ENCODE results near the gene MACROH2A2. TPM values are rescaled to one million over a fixed set of nuclear protein-coding genes. Genes with fewer than 3 reads are reported as not detected.

Gene MACROH2A2
- total RNA-seq, 3 donors from 2014 or later (not counting 1 experiment from before 2014, with no cell fraction given), result 0.78 to 1.4 (median 1.1) TPM

DNA sequence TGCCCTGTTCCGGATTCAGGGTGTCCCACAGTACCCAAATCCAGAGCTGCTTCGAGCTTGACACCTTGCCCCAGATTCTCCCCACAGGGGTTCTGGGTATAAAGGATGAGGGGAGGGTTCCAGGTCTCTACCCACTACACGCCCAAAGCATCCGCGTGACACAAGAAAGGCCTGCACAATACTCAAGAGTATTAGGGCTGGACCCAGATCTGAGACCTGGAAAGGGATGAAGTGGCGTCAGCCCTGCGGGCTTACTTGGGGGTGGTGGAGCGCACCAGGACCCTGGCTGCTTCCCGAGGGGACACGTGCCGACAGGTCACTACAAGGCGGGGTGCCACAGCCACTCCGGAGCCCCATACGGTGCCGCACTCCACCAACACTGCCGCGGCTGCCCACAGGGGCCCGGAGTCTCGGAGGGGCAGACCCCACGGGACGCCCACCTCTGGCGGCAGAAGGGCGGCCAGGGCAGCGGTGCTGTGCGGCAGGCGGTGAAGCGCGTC, 92.6 kb downstream of the MACROH2A2 start:
- no peaks in the 10 kb centered on the region for H3K27me3 Mint-ChIP-seq (ENCODE audit: low read depth in 2 of 2)

DNA sequence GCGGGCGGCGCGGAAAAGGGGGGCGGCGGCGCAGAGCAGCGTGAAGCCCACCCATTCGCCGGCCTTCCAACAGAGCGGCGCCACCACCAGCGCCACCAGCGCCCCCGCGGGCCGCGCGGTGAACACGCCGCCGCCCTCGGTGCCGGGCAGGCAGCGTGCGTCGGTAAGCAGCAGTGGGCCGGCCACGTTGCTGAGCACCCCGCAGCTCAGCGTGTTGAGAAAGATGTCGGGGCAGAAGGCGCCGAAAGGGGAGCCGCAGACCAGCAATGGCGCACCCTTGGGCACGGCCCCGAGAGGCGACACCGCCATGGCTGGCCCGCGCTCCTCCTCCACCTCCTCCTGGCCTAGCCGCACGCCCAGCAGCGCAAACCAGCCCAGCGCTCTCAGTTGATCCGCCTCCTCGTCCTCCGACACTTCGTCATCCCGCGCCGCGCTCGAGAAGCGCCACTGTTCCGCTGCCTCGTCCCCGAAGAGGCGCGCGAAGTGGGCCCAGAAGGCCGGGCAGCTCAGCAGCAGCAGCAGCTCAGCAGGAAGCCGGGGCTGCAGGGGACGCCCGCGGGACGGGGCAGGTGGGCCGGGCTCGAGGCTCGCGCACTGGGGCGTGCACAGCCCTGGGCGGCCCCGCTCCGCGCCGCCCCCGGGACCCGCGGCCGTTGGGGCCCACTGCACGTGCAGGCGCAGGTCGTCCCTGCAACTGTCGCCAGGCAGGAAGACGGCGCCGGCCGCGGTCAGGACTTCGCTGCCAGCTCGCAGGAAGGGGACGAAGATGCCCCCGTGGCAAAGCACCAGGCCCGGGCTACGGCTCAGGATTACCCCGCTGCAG, 93.2 kb downstream of the MACROH2A2 start:
- peak; percentile 49 for TF ChIP-seq CTCF (IDR thresholded peaks at IDR 0.05)
- Histone ChIP-seq H3K27ac (ENCODE audit: low read length) (peak overlapping the region; percentile 67), H3K27me3 (ENCODE audit: control insufficient read depth, insufficient read depth, low read length) (no peaks in the 10 kb centered on the region), H3K36me3 (ENCODE audit: control insufficient read depth, insufficient read depth, low read length) (peaks cover 13% of the 10 kb centered on the region), H3K9me3 (ENCODE audit: control insufficient read depth, insufficient read depth, low read length) (no peaks in the 10 kb centered on the region), H3K4me1 (ENCODE audit: control insufficient read depth, insufficient read depth, low read length) (peaks cover 25% of the 10 kb centered on the region), H3K4me3 (ENCODE audit: low read length) (peak overlapping the region; percentile 70)
- H3K27ac Mint-ChIP-seq, result peak overlapping the region; percentile 90
- DNase-seq, result peak; percentile 72 to 86
- under 1% methylated on average over 98 of the region's 98 CpGs for WGBS (ENCODE audit: insufficient coverage)
- H3K36me3 Mint-ChIP-seq, result no peaks in the 10 kb centered on the region
- peak overlapping the region; percentile 92 for H3K4me3 Mint-ChIP-seq
- no peaks in the 10 kb centered on the region for H3K27me3 Mint-ChIP-seq (ENCODE audit: low read depth in 2 of 2)
- peaks cover 29 to 39% of the 10 kb centered on the region in 2 donors for H3K4me1 Mint-ChIP-seq
- intact Hi-C loops (cut with micrococcal nuclease), result loop anchor here (1.0 to 2.0 kb wide), 2 partner anchors 17 to 24 kb away; partner anchors contain the start of gene SAR1A
- no peaks in the 10 kb centered on the region for H3K9me3 Mint-ChIP-seq
- ATAC-seq, result peak; percentile 58 to 75 (median 66)

More for the DNA sequence above, 92.6 kb downstream of the MACROH2A2 start:
- Histone ChIP-seq H3K36me3 (ENCODE audit: control insufficient read depth, insufficient read depth, low read length) (peaks cover 6% of the 10 kb centered on the region), H3K9me3 (ENCODE audit: control insufficient read depth, insufficient read depth, low read length) (no peaks in the 10 kb centered on the region), H3K4me3 (ENCODE audit: low read length) (peak overlapping the region; percentile 46), H3K4me1 (ENCODE audit: control insufficient read depth, insufficient read depth, low read length) (peaks cover 25% of the 10 kb centered on the region), H3K27ac (ENCODE audit: low read length) (peak overlapping the region; percentile 77), H3K27me3 (ENCODE audit: control insufficient read depth, insufficient read depth, low read length) (no peaks in the 10 kb centered on the region)
- Mint-ChIP-seq H3K27ac (peak overlapping the region; percentile 90), H3K4me3 (peak overlapping the region; percentile 92), H3K36me3 (no peaks in the 10 kb centered on the region), H3K9me3 (no peaks in the 10 kb centered on the region), H3K4me1 (peaks cover 26 to 39% of the 10 kb centered on the region in 2 donors)
- DNase-seq, result no peak
- intact Hi-C loops (cut with micrococcal nuclease), result no loop called here
- ATAC-seq, result no peak
- 9% methylated on average over 27 of the region's 28 CpGs for WGBS (ENCODE audit: insufficient coverage)
- no peak for TF ChIP-seq CTCF (IDR thresholded peaks at IDR 0.05)

- DNase-seq (peak; percentile 88 to 97), ATAC-seq (peak; percentile 83 to 94 (median 84))
- Histone ChIP-seq H3K4me1 (ENCODE audit: control insufficient read depth, insufficient read depth, low read length) (peaks cover 25% of the 10 kb centered on the region), H3K4me3 (ENCODE audit: low read length) (peak within 1 kb of the TSS; percentile 70), H3K36me3 (ENCODE audit: control insufficient read depth, insufficient read depth, low read length) (peaks cover 21% of the 10 kb centered on the region), H3K27ac (ENCODE audit: low read length) (peak within 1 kb of the TSS; percentile 67), H3K9me3 (ENCODE audit: control insufficient read depth, insufficient read depth, low read length) (no peaks in the 10 kb centered on the region), H3K27me3 (ENCODE audit: control insufficient read depth, insufficient read depth, low read length) (no peaks in the 10 kb centered on the region)
- intact Hi-C loops (cut with micrococcal nuclease), result loop anchor here (1.0 to 2.0 kb wide), 2 partner anchors 16 to 24 kb away; partner anchors contain the start of gene SAR1A
- WGBS (ENCODE audit: insufficient coverage), result 1% methylated on average over 36 of the region's 39 CpGs
- Mint-ChIP-seq H3K27ac (peak within 1 kb of the TSS; percentile 90), H3K9me3 (no peaks in the 10 kb centered on the region), H3K36me3 (peaks cover 4% of the 10 kb centered on the region), H3K27me3 (ENCODE audit: low read depth in 2 of 2) (no peaks in the 10 kb centered on the region), H3K4me1 (peaks cover 32 to 39% of the 10 kb centered on the region in 2 donors), H3K4me3 (peak within 1 kb of the TSS; percentile 92)
- TF ChIP-seq CTCF (IDR thresholded peaks at IDR 0.05), result peak; percentile 60
Observed at GRCh38 chr10:70146489-70147258, 94.0 kb downstream of the MACROH2A2 start, which contains the start of gene TYSND1. TYSND1 (minus strand) TSS chr10:70146700; CDS start chr10:70146586, 114 bp downstream.
